ENCODE results near the gene RTP2.

- no peak for TF ChIP-seq ZNF70 (CRISPR knock-in tag; IDR thresholded peaks at IDR 0.05)
- no peak for TF ChIP-seq CREB5 (CRISPR knock-in tag; IDR thresholded peaks at IDR 0.05; ENCODE audit: low read depth)
- no peak for TF ChIP-seq TSHZ2 (CRISPR knock-in tag; IDR thresholded peaks at IDR 0.05)
- no peak for TF ChIP-seq RARB (CRISPR knock-in tag; IDR thresholded peaks at IDR 0.05)
- TF ChIP-seq PATZ1 (CRISPR knock-in tag; IDR thresholded peaks at IDR 0.05; ENCODE audit: borderline replicate concordance) = no peak
- TF ChIP-seq ZC3H10 (CRISPR knock-in tag; IDR thresholded peaks at IDR 0.05) = no peak
- no peak for TF ChIP-seq ARNTL (CRISPR knock-in tag; IDR thresholded peaks at IDR 0.05; ENCODE audit: borderline replicate concordance, low read depth)
- no peak for TF ChIP-seq CSDC2 (CRISPR knock-in tag; IDR thresholded peaks at IDR 0.05)
- no peak for TF ChIP-seq OSR1 (CRISPR knock-in tag; IDR thresholded peaks at IDR 0.05)
- TF ChIP-seq BACH2 (CRISPR knock-in tag; IDR thresholded peaks at IDR 0.05; ENCODE audit: borderline replicate concordance) = no peak
- TF ChIP-seq ZFP3 (CRISPR knock-in tag; IDR thresholded peaks at IDR 0.05) = no peak
- TF ChIP-seq ZFP30 (CRISPR knock-in tag; IDR thresholded peaks at IDR 0.05) = no peak
- no peak for TF ChIP-seq ESRRG (CRISPR knock-in tag; IDR thresholded peaks at IDR 0.05)
These were observed 15.6 kb downstream of the RTP2 start for GRCh38 chr3:187686621-187687273.

All from SK-N-SH treated with all-trans-retinoic acid at 6 μM for 48 hours (cell line).